Thymus (tissue), 14 donors: ENCODE results near the gene LIN52. TPM values are rescaled to one million over a fixed set of nuclear protein-coding genes. Genes with fewer than 3 reads are reported as not detected.

Source experiments
- DNase-seq, 9 donors: peaks; one replicate each; pipeline ENCODE4 v3.0.0-alpha.2; 2013; ENCODE audit warnings: low spot score in 9 of 9, low read depth in 6 of 9, missing footprints in 1 of 9
- H3K27ac ChIP-seq, 2 donors: one replicate each; pipeline ENCODE4 v1.5.1; 2013; ENCODE audit warnings: control low read depth in 1 of 2, low read depth in 1 of 2, low read length in 1 of 2, mild to moderate bottlenecking in 1 of 2, moderate library complexity in 1 of 2
- H3K27me3 ChIP-seq, 2 donors: one replicate each; pipeline ENCODE4 v1.5.1; 2013; ENCODE audit warnings: low read length in 1 of 2; ENCODE audit not compliant: control insufficient read depth in 2 of 2, insufficient read depth in 1 of 2
- H3K36me3 ChIP-seq, 2 donors: one replicate each; pipeline ENCODE4 v1.5.1; 2013; ENCODE audit warnings: low read length in 1 of 2, mild to moderate bottlenecking in 1 of 2, moderate library complexity in 1 of 2; ENCODE audit not compliant: control insufficient read depth in 2 of 2, insufficient read depth in 2 of 2
- H3K4me1 ChIP-seq, 2 donors: one replicate each; pipeline ENCODE4 v1.5.1; 2013; ENCODE audit warnings: low read length in 2 of 2; ENCODE audit not compliant: control insufficient read depth in 2 of 2, insufficient read depth in 2 of 2
- H3K4me3 ChIP-seq, 2 donors: one replicate each; pipeline ENCODE4 v1.5.1; 2013; ENCODE audit warnings: low read length in 2 of 2, control low read depth in 1 of 2, mild to moderate bottlenecking in 1 of 2
- H3K9me3 ChIP-seq, 2 donors: one replicate each; pipeline ENCODE4 v1.5.1; 2013; ENCODE audit warnings: low read length in 1 of 2, mild to moderate bottlenecking in 1 of 2; ENCODE audit not compliant: control insufficient read depth in 2 of 2, insufficient read depth in 1 of 2
- WGBS: extraction: QIAGEN DNeasy Blood & Tissue Kit; methylation state at CpG from one replicate; pipeline ENCODE4 v1.1.7; 2013; 5-methylcytosine and 5-hydroxymethylcytosine counted together
- long read RNA-seq, 10 donors: transcript quantifications; one replicate each; lab custom pipeline, GENCODE V29; 2026
- polyA plus RNA-seq: library from polyadenylated mRNA; stranded (reverse); fragments of 200-250 nt; gene quantifications from one replicate; pipeline ENCODE4 v1.2.3, GENCODE V29; 2013
- total RNA-seq: library from RNA; stranded (reverse); fragments of 120-200 nt; gene quantifications from one replicate; pipeline ENCODE4 v1.2.4, GENCODE V29; 2013
- donor health status: healthy.

The LIN52 gene
- total RNA-seq (11.6 TPM), polyA plus RNA-seq (8.9 TPM)
- long read RNA-seq, donor 1, partial matches to known transcripts = 0 of 1 reads
- long read RNA-seq, donor 1, other reads (novel, unspliced or antisense) = 0 of 1 reads
- long read RNA-seq, donor 2 = 0 reads
- long read RNA-seq, donor 3, transcript LIN52-205 (6 exons, 2,776 nt) = major isoform, 6 of 11 reads
- long read RNA-seq, donor 3, partial matches to known transcripts = 5 of 11 reads
- long read RNA-seq, donor 3, other reads (novel, unspliced or antisense) = 0 of 11 reads
- long read RNA-seq, donor 4, partial matches to known transcripts = 0 of 2 reads
- long read RNA-seq, donor 4, other reads (novel, unspliced or antisense) = 0 of 2 reads
- long read RNA-seq, donor 5, transcript LIN52-205 (6 exons, 2,776 nt) = major isoform, 5 of 5 reads
- long read RNA-seq, donor 5, partial matches to known transcripts = 0 of 5 reads
- long read RNA-seq, donor 5, other reads (novel, unspliced or antisense) = 0 of 5 reads
- long read RNA-seq, donor 6, partial matches to known transcripts = 0 of 4 reads
- long read RNA-seq, donor 6, other reads (novel, unspliced or antisense) = 0 of 4 reads
- long read RNA-seq, donor 7, transcript LIN52-205 (6 exons, 2,776 nt) = major isoform, 7 of 19 reads
- long read RNA-seq, donor 7, partial matches to known transcripts = 12 of 19 reads
- long read RNA-seq, donor 7, other reads (novel, unspliced or antisense) = 0 of 19 reads
- long read RNA-seq, donor 8, partial matches to known transcripts = 0 of 3 reads
- long read RNA-seq, donor 8, other reads (novel, unspliced or antisense) = 0 of 3 reads
- long read RNA-seq, donor 9, partial matches to known transcripts = 0 of 4 reads
- long read RNA-seq, donor 9, other reads (novel, unspliced or antisense) = 0 of 4 reads
- long read RNA-seq, donor 10, partial matches to known transcripts = 0 of 4 reads
- long read RNA-seq, donor 10, other reads (novel, unspliced or antisense) = 0 of 4 reads

GRCh38 chr14:74084277-74085046, at the start of gene LIN52, which contains the start of gene ALDH6A1:
LIN52 (plus strand) TSS chr14:74084956; CDS start chr14:74084975, 19 bp downstream.
ALDH6A1 (minus strand) TSS chr14:74084453; CDS start chr14:74084394, 59 bp downstream.
- H3K27ac ChIP-seq = peak within 1 kb of the TSS; percentile 55 to 75
- no peaks in the 10 kb centered on the region for H3K36me3 ChIP-seq
- H3K4me1 ChIP-seq = peaks cover 7% of the 10 kb centered on the region in 2 donors
- peak; percentile 99 to 100 (median 100) for DNase-seq
- H3K9me3 ChIP-seq = no peaks in the 10 kb centered on the region
- peak within 1 kb of the TSS; percentile 66 to 74 for H3K4me3 ChIP-seq
- H3K27me3 ChIP-seq = no peaks in the 10 kb centered on the region
- under 1% methylated on average over 46 of the region's 46 CpGs for WGBS

DNA sequence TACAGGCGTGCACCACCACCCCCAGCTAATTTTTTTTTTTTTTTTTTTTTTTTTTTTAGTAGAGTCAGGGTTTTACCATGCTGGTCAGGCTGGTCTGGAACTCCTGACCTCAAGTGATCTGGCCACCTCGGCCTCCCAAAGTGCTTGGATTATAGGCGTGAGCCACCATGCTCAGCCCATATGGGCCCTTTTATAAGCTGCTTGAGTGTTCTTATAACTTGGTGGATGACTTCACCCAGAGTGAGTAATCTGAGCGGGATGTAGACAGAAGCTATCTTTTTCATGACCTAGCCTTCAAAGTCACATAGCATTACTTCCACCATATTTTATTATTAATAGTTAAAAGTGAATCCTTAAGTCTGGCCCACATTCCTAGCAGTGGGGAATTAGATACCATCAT, 49.2 kb upstream of the LIN52 start:
- WGBS = over 99% methylated on average over 4 of the region's 4 CpGs
- Histone ChIP-seq H3K4me3 (no peak overlapping the region), H3K27me3 (no peaks in the 10 kb centered on the region), H3K9me3 (no peaks in the 10 kb centered on the region), H3K4me1 (no peaks in the 10 kb centered on the region), H3K27ac (no peak overlapping the region), H3K36me3 (no peaks in the 10 kb centered on the region)
- DNase-seq = no peak

DNA sequence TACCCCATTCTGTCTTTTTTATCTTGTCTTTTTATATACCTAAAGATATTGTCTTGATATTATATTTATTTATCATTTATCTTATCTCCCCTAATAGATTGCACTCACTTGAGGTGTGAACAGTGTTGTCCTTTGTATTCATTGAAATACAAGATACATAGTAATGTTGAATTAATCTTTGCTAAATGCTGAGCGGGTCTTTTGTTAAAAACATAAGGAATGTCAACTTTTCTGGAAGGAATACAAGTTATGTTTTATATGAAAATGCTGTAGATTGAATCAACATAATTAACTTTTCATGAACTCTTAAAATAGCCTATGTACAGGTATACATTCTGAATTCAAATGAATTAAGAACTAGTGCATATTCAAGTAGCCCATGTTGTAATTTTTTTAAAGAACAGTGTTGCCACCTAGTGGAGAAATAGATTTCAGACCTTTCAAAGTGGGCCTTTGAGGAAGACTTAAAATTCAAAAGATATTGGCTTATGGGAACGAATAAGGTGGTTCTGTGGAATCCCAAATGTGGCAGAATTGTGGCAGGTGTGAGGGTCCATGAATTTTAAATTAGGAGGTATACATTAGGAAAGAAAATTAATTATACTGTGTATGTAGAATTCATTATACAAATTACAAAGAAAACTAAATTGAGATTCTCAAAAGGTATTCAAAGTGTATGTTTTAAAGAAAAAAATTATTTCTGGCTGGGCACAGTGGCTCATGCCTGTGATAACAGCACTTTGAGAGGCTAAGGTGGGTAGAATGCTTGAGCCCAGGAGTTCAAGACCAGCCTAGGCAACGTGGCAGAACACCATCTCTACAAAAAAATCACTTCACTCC, 46.5 kb upstream of the LIN52 start:
- no peak overlapping the region for H3K4me3 ChIP-seq
- H3K36me3 ChIP-seq = no peaks in the 10 kb centered on the region
- H3K27me3 ChIP-seq = no peaks in the 10 kb centered on the region
- no peaks in the 10 kb centered on the region for H3K9me3 ChIP-seq
- no peak overlapping the region for H3K27ac ChIP-seq
- 76% methylated on average over 3 of the region's 3 CpGs for WGBS
- DNase-seq = peak in 8 of 9 donors; percentile 25 to 76 (median 54)
- no peaks in the 10 kb centered on the region for H3K4me1 ChIP-seq

DNA sequence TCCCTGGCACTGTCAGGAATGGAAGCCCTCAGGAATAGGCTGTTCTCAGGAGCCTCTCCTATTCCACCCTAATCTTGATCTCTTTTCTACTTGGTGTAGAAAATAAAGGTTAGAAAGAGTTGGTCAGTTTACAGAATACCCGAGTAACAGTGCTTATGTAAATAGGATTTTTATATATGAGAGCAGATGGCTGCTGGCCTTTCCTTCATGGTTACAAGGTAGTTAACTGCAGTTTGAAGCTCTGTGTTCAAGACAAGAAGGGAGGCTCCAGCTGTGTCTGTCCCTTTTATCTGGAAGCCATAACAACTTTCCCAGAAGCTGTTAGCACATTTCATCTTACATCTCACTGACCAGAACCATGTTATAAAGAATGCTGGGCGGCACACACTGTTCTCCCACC, 42.5 kb upstream of the LIN52 start:
- no peak overlapping the region for H3K4me3 ChIP-seq
- 95% methylated on average over 2 of the region's 2 CpGs for WGBS
- no peaks in the 10 kb centered on the region for H3K36me3 ChIP-seq
- no peaks in the 10 kb centered on the region for H3K4me1 ChIP-seq
- no peak for DNase-seq
- H3K9me3 ChIP-seq = no peaks in the 10 kb centered on the region
- H3K27ac ChIP-seq = no peak overlapping the region
- H3K27me3 ChIP-seq = no peaks in the 10 kb centered on the region

- Histone ChIP-seq H3K4me3 (no peak overlapping the region), H3K27me3 (no peaks in the 10 kb centered on the region), H3K9me3 (no peaks in the 10 kb centered on the region), H3K36me3 (no peaks in the 10 kb centered on the region), H3K27ac (no peak overlapping the region), H3K4me1 (no peaks in the 10 kb centered on the region)
- WGBS = 98% methylated on average over 4 of the region's 4 CpGs
- DNase-seq = no peak
Measured at GRCh38 chr14:74045522-74045921, 39.2 kb upstream of the LIN52 start.

DNA sequence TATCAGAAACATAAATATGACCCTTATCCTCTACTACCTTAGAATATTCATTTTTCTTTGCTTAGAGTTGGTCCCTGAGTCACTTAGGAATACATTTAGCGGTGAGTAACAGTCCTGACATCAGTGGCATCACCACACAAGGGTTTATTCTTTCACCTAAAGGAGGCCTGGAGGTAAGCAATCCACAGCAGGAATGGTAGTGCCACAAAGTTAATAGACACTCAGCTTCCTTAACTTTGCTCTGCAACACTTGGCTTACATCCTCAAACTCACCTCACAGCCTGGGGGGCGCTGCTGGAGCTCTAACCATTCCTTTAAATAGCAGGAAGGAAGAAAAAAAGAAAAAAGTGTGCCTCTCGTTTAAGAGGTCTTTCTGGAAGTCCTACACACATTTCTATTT, 36.5 kb upstream of the LIN52 start:
- Histone ChIP-seq H3K9me3 (no peaks in the 10 kb centered on the region), H3K36me3 (no peaks in the 10 kb centered on the region), H3K27ac (no peak overlapping the region), H3K4me3 (no peak overlapping the region), H3K27me3 (no peaks in the 10 kb centered on the region), H3K4me1 (no peaks in the 10 kb centered on the region)
- no peak for DNase-seq
- 85% methylated on average over 3 of the region's 3 CpGs for WGBS

DNA sequence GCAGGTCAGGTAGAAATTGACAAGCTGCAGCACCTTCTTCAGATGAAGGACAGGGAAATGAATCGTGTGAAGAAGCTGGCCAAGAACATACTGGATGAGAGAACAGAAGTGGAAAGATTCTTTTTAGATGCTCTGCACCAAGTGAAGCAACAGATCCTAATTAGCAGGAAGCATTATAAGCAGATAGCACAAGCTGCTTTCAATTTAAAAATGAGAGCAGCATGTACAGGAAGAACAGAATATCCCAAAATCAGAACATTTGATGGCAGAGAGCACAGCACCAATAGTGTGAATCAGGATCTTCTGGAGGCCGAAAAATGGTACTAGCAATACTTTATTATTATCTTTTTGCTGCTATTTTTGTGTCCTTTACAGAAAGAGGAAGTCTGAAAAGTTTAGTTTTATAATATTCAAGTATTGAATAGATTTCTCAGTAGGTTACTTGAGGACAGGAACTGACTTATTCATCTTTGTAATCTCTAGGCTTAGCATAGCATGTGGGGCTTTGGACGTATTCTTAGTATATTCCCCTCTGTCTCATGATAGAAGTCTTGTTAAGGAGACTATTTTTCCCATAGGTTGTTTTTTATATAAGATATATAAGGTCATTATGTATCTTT, 34.8 kb upstream of the LIN52 start:
- Histone ChIP-seq H3K27ac (no peak overlapping the region), H3K9me3 (no peaks in the 10 kb centered on the region), H3K4me1 (no peaks in the 10 kb centered on the region), H3K36me3 (no peaks in the 10 kb centered on the region), H3K4me3 (no peak overlapping the region), H3K27me3 (no peaks in the 10 kb centered on the region)
- DNase-seq = no peak
- 74% methylated on average over 3 of the region's 3 CpGs for WGBS

DNA sequence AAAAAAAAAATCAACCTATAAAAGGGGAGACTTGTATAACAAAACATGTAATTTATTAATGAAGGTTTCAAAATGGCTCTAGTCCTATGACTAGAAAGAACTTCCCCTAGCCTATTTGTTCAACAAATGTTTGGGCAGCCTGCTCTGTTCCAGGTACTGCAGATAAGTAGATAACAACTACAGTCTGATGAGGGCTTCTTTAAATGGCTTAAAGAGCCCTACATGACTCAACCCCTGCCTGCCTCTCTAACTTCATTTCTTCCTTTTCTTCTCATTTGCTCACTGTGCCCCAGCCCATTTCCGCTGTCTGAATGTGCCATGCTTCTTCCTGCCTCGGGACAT, 22.0 kb upstream of the LIN52 start:
- 98% methylated on average over 2 of the region's 2 CpGs for WGBS
- H3K27ac ChIP-seq = no peak overlapping the region
- no peaks in the 10 kb centered on the region for H3K27me3 ChIP-seq
- peaks cover 18 to 19% of the 10 kb centered on the region in 2 donors for H3K36me3 ChIP-seq
- no peaks in the 10 kb centered on the region for H3K4me1 ChIP-seq
- DNase-seq = no peak
- H3K4me3 ChIP-seq = no peak overlapping the region
- H3K9me3 ChIP-seq = no peaks in the 10 kb centered on the region
